HL-60 (cell line): ENCODE measurements around the gene CDC42EP4.
"Not testable (repeated sequence)": the region's sequence is repeated elsewhere in the genome, so short reads cannot be mapped to it uniquely, and the experiment has no call there.

Experiments used
- POLR2AphosphoS5 ChIP-seq: IDR thresholded peaks from 2 replicates; pipeline ENCODE4 v1.6.1; 2012; ENCODE audit warnings: low read depth
- SPI1 ChIP-seq: IDR thresholded peaks from 2 replicates; pipeline ENCODE4 v1.6.1; 2012; ENCODE audit warnings: low read depth, mild to moderate bottlenecking, borderline replicate concordance
- TF ChIP-seq, protein P1 (sequence below): IDR thresholded peaks from one replicate; pipeline ENCODE4 v1.5.1; 2011; ENCODE audit warnings: low read length, control low read depth, inconsistent platforms; ENCODE audit not compliant: insufficient read depth

DNA sequence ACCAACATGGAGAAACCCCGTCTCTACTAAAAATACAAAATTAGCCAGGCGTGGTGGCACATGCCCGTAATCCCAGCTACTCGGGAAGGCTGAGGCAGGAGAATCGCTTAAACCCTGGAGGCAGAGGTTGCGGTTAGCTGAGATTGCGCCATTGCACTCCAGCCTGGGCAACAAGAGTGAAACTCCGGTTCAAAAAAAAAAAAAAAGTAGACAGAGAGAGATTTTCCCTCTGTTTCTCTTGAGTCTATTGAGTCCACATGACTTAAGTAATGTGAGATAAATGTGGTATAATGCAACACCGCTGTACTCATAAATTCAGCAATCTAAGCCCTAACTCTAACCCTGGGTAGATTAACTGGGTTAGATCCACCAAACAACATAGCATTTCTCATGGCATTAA is 21.6 kb upstream of the CDC42EP4 start:
- TF ChIP-seq, protein P1, sequence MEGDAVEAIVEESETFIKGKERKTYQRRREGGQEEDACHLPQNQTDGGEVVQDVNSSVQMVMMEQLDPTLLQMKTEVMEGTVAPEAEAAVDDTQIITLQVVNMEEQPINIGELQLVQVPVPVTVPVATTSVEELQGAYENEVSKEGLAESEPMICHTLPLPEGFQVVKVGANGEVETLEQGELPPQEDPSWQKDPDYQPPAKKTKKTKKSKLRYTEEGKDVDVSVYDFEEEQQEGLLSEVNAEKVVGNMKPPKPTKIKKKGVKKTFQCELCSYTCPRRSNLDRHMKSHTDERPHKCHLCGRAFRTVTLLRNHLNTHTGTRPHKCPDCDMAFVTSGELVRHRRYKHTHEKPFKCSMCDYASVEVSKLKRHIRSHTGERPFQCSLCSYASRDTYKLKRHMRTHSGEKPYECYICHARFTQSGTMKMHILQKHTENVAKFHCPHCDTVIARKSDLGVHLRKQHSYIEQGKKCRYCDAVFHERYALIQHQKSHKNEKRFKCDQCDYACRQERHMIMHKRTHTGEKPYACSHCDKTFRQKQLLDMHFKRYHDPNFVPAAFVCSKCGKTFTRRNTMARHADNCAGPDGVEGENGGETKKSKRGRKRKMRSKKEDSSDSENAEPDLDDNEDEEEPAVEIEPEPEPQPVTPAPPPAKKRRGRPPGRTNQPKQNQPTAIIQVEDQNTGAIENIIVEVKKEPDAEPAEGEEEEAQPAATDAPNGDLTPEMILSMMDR = not testable (repeated sequence)
- not testable (repeated sequence) for TF ChIP-seq POLR2AphosphoS5, SPI1
